ENCODE data around the gene ZCCHC12.
"Not testable (repeated sequence)": the region's sequence is repeated elsewhere in the genome, so short reads cannot be mapped to it uniquely, and the experiment has no call there.

The ZCCHC12 gene

DNA sequence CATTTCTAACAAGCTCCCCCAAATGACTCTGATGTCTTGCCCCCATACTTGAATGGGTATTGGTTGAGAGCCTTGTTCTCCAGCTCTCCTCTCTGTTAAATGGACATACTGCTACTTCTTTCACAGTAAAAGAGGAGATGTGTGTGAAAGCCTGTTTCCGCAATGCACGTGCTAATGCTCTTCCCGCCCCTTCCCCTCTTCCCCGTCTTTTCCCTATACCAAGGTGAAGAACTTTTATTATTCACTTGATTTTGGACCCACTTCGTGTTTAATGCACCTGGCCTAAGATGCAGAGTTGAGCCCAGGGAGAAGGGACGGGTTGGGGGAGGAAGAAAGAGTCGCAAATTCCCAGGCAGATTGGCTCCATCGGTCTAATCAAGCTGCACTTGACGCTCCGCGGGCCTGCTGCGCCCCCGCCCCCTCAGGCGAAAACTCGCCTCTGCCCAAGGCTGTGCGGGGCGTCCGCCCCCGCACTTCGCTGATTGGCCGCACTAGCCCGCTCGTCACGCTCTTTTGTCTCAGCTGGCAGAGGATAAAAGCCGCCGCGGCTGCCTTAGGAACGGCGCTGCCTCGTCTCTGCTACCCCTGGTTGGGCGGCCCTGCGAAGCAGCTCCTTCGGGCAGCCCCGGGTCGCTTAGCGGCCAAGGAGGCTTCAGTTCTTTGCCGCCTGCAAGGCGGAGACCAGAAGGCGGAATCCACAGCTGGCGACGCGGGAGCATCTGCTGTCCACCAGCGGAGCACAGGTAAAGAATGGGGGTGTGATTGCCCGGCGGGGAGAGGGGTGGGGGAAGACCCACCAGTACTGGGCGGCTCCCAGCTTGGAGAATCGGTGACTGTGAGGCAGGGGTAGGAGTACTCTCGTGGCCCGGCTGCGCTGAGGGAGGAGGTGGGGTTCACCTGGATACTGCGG is at the start of gene ZCCHC12:
Gene ZCCHC12 (plus strand): TSS at position 562 of the 910 bp plus-strand sequence. CDS start 1,421 bp downstream, outside the sequence.
- peak; percentile 16 for DNase-seq

DNA sequence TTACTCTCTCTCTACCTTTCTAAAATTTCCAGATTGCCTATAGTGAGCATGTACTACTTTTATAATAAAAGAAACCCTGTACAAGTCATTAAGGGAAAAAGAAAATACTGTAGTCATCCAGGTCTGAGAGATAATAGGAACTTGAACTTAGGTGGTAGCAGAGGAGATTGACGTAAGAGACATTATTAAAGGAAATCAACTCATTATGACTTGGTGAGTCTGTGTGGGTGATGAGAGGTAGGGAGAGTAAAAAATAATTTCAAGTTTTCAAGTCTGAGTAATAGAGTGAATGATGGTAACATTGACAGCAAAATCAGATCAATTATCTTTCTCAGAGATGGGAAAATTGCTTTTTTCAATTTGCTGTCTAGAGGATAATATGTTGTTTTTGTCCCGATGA is 44.0 kb upstream of the ZCCHC12 start:
- no peak for DNase-seq

DNA sequence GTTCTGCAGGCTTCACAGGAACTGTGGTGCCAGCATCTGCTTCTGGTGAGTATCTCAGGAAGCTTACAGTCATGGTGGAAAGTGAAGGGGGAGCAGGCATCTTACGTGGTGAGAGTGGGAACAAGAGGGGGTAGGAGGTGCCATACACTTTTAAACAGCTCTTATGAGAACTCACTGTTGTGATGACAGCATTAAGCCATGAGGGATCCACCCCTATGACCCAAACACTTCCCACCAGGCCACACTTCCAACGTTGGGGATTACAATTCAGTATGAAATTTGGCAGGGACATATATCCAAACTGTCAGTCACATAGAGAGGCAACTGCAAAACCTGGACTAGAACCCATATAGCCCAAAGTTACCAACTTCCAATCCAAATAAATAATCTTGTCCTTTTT is 43.1 kb upstream of the ZCCHC12 start:
- DNase-seq, result no peak

DNA sequence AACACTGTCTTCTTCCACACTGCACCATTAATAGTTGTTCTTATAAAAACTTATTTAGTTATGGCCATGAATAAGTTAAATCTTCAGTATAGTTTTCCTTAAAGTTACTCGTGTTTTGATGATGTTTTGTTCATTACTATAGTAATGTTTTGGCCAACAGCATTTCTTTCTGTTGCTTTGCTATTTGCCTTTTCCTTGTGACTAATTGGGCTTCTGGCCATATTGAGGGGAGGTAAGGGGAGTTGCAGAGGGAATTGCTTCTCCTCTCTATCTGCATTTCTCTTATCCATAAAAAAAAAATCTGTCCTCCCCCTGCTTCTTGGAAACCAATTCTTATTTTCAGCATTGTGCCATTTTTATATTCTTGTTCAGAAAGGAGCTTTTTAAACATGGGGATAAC is 42.7 kb upstream of the ZCCHC12 start:
- no peak for DNase-seq

DNA sequence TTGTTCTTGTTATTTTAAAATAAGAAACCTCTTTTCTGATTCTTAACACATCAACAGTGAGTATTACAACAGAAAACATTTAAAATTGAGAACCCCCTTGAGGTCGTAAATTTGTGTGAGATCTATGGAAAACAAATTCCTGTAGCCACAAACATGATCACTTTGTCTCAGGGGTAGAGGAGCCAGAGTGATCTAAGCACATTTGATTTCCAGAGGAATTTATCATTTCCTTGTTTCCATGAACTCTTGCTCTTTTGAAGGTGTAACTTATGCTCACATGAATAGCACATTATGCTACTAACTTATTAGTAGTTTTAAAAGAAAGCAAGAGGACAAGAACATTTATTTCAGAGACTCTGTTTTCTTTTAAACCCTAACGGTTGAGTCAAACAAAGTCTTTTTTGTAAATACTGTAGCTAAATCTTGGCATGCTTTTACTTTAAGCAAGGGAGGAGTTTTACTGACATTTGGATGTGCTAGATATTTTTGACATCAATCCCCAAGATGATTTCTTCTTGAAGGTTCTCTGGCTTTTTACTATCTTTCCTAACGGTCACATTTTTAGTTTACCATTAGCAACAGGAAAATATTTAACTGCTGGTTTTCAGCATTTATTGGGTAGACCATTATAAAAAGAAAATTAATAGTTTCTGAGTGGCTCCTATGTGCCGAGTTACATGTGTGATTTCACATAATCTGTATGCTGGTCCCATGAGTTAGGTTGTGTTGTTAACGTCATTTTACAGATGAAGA is 27.9 kb upstream of the ZCCHC12 start:
- no peak for DNase-seq

DNA sequence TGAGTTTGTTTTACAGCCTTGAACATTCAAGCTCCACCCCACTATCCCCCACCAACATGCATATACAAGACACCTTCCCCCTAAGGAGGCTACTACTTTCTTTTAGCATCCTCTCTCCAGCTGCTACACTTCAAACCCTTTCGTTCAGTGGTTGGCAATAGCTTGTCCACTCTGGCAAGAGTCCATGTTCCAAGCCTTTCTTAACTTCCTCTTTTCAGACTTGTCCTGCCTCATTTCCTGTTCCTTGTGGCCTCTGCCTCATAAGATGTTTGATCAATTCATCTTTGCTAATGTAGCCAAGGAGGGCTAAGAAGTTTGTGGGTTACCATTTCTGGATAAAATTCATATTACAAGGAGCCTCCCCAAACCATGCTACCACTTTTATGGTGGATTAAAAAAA is 20.8 kb upstream of the ZCCHC12 start:
- DNase-seq, result no peak

DNA sequence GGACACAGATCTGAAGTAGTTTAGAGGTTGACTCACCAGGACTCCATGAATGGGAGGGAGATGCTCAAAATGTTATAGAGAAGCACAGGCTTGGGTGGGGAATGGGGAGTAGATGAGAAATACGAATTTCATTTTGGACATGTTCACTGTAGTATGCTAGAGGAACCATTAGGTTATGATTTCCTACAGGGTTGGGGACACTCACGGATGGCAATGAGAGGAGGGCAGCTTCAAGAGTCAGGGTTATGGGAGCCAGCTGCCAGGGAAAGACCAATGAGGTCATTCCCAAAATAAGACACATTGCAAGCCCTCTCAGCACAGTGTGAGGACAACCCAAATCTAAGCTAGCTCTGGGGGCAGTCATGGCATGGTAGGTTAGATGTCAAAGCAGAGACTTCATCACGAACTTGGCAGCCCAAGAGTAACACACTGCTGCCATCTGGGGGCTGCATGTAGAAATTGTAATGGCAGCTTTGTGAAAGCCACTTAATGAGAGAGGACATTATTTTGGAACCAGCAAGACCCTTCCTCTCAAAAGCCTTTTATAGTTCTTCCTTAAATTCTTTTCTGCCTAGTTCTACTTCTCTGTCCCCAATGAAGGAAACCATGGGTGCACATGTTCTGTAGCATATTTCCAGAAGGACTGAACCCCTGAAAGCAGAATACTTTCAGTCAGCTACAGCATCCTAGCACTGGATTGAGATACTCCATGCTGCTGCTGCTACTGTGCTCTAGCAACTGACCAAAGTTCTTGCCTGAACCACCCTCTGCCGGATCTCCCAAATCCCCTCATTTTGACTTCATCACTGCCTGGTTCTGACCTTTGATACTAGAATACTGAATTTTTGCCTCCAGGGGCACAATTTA is 16.2 kb upstream of the ZCCHC12 start:
- peak; percentile 46 for DNase-seq

DNA sequence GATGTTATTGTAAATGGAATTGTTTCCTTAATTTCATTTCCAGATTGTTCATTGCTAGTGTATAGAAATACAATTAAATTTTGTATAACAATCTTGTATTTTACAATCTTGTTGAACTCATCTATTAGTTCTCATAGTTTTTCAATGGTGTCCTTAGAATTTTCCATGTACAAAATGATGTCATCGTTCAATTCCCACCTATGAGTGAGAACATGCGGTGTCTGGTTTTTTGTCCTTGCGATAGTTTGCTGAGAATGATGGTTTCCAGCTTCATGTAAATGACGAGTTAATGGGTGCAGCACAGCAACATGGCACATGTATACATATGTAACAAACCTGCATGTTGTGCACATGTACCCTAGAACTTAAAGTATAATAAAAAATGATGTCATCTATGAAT is 6.4 kb upstream of the ZCCHC12 start:
- DNase-seq, result not testable (repeated sequence)

DNA sequence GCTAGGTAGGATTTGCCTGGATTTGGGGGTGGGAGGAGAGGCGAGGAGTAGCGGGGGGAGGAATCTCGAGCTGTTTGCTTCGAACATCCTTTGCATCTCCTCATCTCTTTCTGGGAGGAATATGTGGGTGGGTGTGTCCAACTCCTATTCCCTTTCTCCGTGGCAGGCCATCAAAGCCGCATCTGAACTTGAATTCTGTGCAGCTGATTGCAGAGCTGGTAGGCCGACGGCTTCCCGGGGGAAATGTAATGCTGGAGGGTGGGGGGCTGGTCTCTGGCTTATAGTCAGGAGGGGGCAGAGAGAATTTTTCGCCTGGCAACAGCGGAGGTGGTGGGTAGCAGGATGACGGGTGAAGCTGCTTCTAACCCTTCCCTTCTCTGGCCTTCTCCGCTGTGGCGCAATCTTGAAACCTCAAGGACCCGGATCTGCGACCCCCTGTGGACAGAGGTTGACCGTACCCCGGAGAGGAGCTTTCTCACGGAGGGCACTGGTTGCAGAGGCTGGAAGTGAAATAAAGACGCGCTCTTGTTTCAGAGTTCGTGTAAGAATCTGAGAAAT is 628 bp downstream of the ZCCHC12 start:
- no peak for DNase-seq

DNA sequence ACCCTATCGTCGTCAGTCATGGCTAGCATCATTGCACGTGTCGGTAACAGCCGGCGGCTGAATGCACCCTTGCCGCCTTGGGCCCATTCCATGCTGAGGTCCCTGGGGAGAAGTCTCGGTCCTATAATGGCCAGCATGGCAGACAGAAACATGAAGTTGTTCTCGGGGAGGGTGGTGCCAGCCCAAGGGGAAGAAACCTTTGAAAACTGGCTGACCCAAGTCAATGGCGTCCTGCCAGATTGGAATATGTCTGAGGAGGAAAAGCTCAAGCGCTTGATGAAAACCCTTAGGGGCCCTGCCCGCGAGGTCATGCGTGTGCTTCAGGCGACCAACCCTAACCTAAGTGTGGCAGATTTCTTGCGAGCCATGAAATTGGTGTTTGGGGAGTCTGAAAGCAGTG is 1.6 kb downstream of the ZCCHC12 start:
- no peak for DNase-seq

DNA sequence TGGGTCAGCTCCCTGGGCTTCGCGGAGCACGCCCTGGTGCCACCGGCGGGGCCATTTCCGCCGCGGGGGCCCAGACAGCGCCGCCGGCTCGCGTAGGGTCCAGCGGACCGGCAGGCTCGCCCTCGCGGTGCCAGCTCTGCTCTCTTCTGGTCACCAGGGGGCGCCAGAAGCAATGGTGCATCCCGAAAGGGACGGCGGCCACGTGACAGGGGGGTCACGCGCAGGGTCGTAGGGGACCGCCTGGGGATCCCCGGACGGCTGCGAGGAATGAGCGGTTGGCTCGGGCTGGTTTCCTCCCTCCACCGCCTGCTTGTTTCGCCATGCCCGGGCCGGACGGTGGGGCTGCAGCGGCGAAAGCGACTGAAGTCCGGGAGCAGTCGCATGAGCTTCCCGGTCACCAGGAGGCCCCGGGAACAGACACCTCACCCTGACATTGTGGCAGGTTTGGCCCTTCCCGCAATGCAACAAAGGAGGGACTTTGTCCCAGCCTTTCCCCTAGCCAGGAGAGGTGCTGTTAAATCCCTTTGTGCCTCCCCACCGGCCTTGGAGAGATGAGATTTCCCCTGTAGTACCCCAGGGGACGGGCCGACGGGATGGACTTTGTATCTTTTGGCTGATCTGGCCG is 15.8 kb downstream of the ZCCHC12 start:
- peak; percentile 76 for DNase-seq

DNA sequence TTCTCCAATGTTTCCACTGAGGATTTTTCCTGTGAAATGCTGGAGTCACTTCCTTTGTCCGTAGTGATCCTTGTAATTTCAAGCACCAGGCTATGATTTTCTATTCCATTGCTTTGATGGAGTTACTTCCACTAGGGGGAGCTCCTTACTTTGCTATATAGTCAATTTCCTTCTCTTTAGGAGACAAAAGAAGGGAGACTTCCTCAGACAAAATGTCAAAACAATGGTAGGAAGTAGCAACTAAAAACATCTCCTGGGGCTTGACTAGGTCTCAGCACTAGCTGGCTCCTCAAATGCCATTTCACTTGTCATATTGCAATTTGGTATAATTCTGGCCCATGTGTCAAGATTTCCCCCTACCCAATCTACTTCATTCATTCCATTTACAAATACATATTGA is 24.1 kb downstream of the ZCCHC12 start:
- DNase-seq, result peak; percentile 58

DNA sequence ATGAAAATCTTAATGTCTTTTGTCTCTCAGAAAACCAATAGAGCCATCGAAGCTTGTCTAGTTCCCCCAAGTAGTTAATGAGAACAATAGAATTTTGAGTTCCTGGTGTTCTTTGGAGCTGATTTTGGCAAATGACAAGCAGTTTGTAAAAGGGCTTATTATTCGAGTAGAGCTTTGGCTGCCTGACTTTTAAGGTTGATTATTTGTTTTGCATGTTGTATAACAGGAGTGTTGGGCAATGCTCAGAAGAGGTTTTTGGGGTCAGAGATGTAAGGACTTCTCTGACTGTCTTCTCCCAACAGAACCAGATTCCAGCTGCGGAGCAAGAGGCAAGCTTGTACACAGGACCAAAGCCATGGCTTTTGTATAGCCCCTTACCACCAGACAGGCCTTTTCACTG is 30.0 kb downstream of the ZCCHC12 start:
- no peak for DNase-seq

DNA sequence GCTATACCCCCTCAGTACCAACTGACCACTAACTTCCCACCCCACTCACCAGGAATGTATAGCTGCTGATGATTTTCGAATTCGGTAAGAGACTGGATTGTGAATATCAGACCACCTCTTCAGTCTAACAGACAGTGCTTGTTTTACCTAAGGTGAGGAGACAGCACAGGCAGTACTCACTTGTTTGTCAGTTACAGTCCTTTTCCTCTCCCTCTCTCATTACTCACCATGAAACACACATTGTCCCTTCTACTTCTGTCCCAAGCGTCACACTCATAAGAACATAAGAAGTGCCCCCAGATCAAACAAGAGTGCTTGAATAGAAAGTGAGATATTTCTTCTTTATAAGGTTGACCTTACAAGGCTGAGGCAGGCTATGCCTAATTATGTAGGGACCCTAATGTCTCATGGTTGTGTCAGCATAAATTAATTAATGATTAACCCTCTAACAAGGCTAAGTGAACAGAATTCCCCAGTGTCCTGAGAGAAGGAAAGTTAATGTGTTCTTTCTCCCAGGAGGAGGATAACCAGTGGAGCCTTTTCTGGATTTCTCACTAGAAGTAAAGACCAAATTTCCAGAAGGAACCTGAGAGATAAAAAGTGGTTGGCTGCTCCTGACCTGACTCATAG is 32.2 kb downstream of the ZCCHC12 start:
- no peak for DNase-seq

DNA sequence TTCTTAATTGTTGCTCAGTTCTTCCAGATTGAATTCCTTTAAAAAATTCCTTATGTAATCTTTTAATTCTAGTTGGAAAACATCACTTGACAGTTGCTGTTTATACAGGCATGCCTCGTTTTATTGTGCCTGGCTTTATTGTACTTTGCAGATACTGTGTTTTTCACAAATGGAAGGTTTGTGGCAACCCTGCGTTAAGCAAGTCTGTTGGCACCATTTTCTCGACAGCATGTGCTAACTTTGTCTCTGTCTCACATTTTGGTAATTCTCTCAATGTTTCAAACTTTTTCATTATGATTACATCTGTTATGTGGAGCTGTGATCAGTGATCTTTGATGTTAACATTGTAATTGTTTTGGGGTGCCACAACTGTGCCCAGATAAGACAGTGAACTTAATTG is 33.4 kb downstream of the ZCCHC12 start:
- DNase-seq, result no peak

DNA sequence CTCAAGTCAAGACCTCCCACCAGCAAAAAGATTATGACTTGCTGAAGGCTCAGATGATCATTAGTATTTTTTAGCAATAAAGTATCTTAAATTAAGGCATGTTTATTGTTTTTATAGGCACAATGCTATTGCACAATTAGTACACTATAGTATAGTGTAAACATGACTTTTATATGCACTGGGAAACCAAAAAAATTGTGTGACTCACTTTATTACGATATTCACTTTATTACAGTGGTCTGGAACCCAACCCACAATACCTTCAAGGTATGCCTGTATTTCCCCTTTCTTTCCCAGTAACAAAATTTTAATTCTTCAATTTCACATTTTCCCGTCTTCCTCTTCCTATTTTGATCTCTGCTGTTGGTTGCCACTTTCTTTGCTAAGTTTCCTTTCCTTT is 37.7 kb downstream of the ZCCHC12 start:
- DNase-seq, result no peak

DNA sequence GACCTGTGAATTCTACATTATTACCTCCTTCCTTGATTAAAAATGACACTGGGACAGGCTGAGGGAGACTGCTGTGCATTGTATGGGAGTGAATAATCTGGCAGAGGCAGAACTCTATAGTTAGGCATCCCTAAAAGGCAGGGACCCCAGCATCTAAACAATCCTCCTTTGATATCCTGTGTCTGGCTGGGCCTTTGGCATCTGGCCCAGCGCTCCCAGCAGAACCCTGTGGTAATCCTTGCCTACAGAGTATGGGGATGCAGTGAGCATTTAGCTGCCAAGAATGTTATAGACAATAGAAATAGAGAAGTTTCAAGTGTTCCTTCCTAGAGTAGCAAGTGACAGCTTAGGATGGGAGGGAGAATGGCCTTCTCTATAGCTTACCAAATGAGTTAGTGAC is 38.5 kb downstream of the ZCCHC12 start:
- DNase-seq, result no peak

DNA sequence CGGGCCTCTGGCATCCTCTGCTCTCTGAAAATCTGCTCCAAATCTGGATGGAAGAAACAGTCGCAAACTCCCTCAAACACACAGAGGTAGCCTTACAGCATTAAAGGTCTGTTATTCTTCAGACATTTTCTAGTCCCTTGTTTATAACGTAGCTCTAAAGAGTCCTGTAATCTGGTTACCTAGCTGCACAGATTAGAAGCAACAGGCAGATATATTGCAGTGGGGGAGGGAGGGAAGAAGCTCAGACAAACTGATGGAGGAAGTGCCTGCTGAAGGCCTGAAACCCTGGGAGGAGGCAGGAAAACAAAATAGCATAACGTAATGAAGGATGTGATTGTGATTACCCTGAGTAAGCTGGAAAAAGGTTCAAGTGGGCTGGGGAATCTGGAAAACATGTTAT is 39.4 kb downstream of the ZCCHC12 start:
- no peak for DNase-seq

DNA sequence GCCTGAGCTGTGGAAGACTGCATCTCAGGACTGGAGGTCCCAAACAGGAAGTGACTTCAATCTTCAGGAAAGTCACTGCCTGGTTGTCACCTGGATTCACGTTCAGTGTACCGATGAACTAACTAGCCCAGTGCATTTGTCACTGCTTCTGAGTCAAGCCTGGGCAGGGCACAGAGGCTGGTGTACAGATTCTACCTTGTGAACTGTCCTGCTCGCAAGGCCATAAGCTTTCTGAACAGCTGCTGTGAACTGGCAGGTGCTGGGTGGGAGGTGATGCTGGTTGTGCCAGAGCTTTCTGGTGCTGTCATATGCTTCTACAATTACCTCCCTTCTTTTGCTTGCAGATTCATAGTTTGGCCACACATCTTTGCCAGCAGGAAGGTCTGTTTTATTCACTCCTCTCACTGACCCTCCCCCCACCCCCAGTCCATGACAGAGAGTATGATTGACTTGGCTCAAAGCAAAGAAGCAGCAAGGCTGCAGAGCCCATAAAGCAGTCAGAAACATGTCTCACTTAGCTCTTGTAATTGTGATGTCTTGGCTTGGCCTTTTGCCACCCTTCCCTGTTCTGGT is 40.5 kb downstream of the ZCCHC12 start:
- DNase-seq, result no peak

DNA sequence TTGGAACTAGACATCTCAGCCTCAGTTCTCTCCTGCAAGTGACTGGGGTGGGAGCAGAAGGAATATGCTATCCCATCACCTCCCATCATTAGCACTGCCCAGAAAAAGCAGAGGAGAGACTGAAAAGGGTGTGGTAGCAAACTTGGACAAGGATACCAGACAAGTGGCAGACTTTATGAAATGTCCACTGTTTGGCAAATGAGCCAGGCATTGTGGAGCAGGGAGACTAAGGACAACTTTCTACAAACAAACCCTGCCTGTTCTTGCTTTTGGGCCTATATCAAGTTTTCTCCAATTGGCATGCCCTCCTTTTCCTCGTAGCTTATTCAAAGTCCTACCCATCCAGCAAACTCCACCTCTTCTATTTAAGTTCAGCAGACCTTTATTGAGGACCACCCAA is 41.6 kb downstream of the ZCCHC12 start:
- DNase-seq, result no peak

DNA sequence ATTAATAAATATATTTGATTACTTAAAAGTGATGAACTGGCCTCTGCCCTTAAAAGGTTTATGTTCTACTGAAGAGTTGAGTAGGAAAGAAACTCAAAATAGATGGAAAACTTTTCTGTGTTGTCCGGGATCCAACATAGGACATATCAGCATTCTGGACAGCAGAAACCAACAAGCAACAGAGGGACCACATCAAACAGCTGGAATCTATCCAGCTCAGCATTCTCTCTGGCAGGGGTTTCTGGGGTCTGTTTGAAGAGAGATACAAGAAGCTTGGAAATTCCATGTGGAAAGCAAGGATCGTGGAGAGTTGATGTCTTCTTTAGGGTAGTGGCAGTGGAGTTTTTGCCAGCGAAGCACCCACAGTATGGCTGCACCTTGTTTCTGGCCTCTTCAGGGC is 43.6 kb downstream of the ZCCHC12 start:
- DNase-seq, result no peak

Data from activated CD4-positive, alpha-beta T cell treated with anti-CD3 and anti-CD28 coated beads, Interleukin-2, Interleukin-6, amounts not matched to agents 100 ng/mL and 50 ng/mL, durations not matched to agents 16 hours and 8 hours (primary cell).